Activated naive CD8-positive, alpha-beta T cell treated with anti-CD3 and anti-CD28 coated beads, Interleukin-2, amount 50 U/mL, for 24 hours (primary cell): ENCODE measurements around the gene IGFBP7.

Experiments used
- ATAC-seq: fragments of 150-1000 bp; cut with Tn5 transposase; one replicate; pipeline ENCODE4 v1.10.0; 2021
- DNase-seq: peaks from one replicate; pipeline ENCODE4 v3.0.0; 2021
- H3K27ac Mint-ChIP-seq: one replicate; pipeline ENCODE4 v1.8.0; 2021; ENCODE audit warnings: mild to moderate bottlenecking, mixed read lengths
- H3K27me3 Mint-ChIP-seq: one replicate; pipeline ENCODE4 v1.8.0; 2021; ENCODE audit warnings: mixed read lengths
- H3K36me3 Mint-ChIP-seq: one replicate; pipeline ENCODE4 v1.8.0; 2021; ENCODE audit warnings: low read depth, mixed read lengths
- H3K4me1 Mint-ChIP-seq: one replicate; pipeline ENCODE4 v1.8.0; 2021; ENCODE audit warnings: mixed read lengths
- H3K4me3 Mint-ChIP-seq: one replicate; pipeline ENCODE4 v1.8.0; 2021; ENCODE audit warnings: mild to moderate bottlenecking, moderate library complexity, mixed read lengths
- H3K9me3 Mint-ChIP-seq: one replicate; pipeline ENCODE4 v1.8.0; 2021; ENCODE audit warnings: mixed read lengths

Gene IGFBP7

DNA sequence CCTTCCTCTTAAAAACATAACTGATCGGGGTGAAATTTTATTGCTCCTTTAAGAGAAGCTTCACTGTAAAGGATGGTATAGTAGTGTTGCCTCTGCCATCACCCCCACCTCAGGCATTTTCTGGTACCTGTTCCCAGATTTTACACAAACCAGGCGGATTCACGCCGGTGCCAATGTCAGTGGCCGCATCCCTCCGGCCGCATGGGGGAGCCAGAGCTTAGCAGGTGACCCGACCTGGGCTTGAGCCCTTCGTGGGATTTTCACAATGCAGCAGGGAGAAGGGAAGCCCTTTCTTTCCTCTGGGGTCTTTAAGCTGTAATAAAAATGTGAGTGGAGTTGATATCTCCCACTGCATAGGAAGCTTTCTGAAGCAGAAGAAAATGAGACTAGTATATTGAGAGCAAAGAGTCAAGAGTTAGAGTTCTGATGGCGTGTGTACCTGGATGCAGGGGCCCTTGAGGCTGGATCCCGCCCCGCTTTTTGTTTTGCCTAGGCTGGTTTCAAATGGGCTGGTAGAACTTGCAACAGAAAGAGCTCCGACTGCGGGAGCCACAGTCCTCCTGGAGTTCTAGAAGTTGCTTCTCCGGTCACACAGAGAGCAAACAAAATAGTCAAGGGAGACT lies 72.1 kb downstream of the IGFBP7 start:
- no peaks in the 10 kb centered on the region for H3K4me1 Mint-ChIP-seq
- peak; percentile 52 for DNase-seq
- no peak overlapping the region for H3K4me3 Mint-ChIP-seq
- H3K27ac Mint-ChIP-seq = no peak overlapping the region
- ATAC-seq = no peak
- no peaks in the 10 kb centered on the region for H3K27me3 Mint-ChIP-seq
- H3K9me3 Mint-ChIP-seq = no peaks in the 10 kb centered on the region
- no peaks in the 10 kb centered on the region for H3K36me3 Mint-ChIP-seq

- Mint-ChIP-seq H3K9me3 (no peaks in the 10 kb centered on the region), H3K27ac (no peak overlapping the region), H3K27me3 (no peaks in the 10 kb centered on the region), H3K36me3 (peaks cover 20% of the 10 kb centered on the region), H3K4me3 (no peak overlapping the region), H3K4me1 (no peaks in the 10 kb centered on the region)
- DNase-seq = no peak
- ATAC-seq = no peak
Observed at GRCh38 chr4:57034520-57034919, 75.7 kb downstream of the IGFBP7 start.

GRCh38 chr4:57023104-57023503 lies 87.1 kb downstream of the IGFBP7 start:
- Mint-ChIP-seq H3K27me3 (no peaks in the 10 kb centered on the region), H3K4me1 (no peaks in the 10 kb centered on the region), H3K9me3 (no peaks in the 10 kb centered on the region), H3K4me3 (no peak overlapping the region), H3K27ac (no peak overlapping the region), H3K36me3 (peaks cover 68% of the 10 kb centered on the region)
- DNase-seq (no peak), ATAC-seq (no peak)

GRCh38 chr4:57020467-57021101 lies 89.6 kb downstream of the IGFBP7 start:
- DNase-seq = no peak
- H3K27ac Mint-ChIP-seq = no peak overlapping the region
- no peak for ATAC-seq
- no peak overlapping the region for H3K4me3 Mint-ChIP-seq
- H3K9me3 Mint-ChIP-seq = no peaks in the 10 kb centered on the region
- H3K27me3 Mint-ChIP-seq = no peaks in the 10 kb centered on the region
- peaks cover 68% of the 10 kb centered on the region for H3K36me3 Mint-ChIP-seq
- H3K4me1 Mint-ChIP-seq = no peaks in the 10 kb centered on the region

GRCh38 chr4:57018980-57019379 lies 91.2 kb downstream of the IGFBP7 start:
- ATAC-seq = no peak
- no peak for DNase-seq
- no peaks in the 10 kb centered on the region for H3K4me1 Mint-ChIP-seq
- H3K36me3 Mint-ChIP-seq = peaks cover 62% of the 10 kb centered on the region
- no peak overlapping the region for H3K27ac Mint-ChIP-seq
- no peaks in the 10 kb centered on the region for H3K9me3 Mint-ChIP-seq
- no peaks in the 10 kb centered on the region for H3K27me3 Mint-ChIP-seq
- H3K4me3 Mint-ChIP-seq = no peak overlapping the region

DNA sequence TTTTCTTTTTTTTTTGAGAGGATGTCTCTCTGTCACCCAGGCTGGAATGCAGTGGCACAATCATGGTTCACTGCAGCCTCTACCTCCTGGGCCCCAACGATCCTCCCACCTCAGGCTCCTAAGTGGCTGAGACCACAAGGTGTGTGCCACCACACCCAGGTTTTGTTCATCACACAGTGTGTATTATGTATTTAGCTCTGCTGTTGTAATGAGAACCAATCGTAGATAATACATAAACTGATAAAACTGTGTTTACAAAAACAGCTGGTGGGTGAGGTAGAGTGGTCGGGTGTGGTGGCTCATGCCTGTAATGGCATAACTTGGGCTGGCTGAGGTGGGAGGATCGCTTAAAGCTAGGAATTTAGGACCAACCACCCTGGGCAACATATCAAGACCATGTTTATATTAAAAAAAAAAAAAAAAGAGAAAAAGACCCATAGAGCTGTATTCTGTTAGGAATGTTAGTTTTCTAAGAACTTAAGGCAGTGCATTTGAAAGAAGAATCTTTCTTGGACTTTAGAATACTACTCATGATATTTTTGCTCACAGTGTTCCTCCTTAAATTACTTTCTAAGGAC lies 96.6 kb downstream of the IGFBP7 start:
- H3K9me3 Mint-ChIP-seq = no peaks in the 10 kb centered on the region
- H3K36me3 Mint-ChIP-seq = peaks cover 57% of the 10 kb centered on the region
- H3K27me3 Mint-ChIP-seq = no peaks in the 10 kb centered on the region

DNA sequence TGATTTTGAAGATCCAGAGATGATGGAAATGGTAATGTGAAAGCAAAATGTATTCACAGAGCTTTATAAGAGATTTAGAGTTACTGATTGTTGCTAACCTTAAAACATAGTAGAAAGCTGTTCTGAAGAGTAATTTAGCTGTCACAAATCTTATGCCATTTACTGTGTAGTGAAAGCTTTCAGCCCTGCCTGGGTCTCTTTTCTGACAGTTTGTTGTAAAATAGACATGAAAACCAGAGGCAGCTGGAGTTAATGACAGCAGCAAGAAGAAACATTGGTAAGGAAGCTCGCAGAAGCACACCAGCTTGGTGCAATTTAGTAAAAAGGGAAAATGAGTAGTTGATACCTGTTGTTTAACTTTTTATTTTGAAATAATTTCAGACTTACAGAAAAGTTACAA lies 110.4 kb downstream of the IGFBP7 start:
- H3K36me3 Mint-ChIP-seq = peaks cover 58% of the 10 kb centered on the region

More for the DNA sequence above, 96.6 kb downstream of the IGFBP7 start:
- DNase-seq (no peak), ATAC-seq (no peak)
- Mint-ChIP-seq H3K27ac (peak overlapping the region; percentile 45), H3K4me3 (no peak overlapping the region), H3K4me1 (no peaks in the 10 kb centered on the region)

GRCh38 chr4:56995525-56995924 lies 114.7 kb downstream of the IGFBP7 start:
- H3K4me1 Mint-ChIP-seq = peaks cover 10% of the 10 kb centered on the region
- peaks cover 70% of the 10 kb centered on the region for H3K36me3 Mint-ChIP-seq
- no peak overlapping the region for H3K27ac Mint-ChIP-seq
- DNase-seq = no peak
- H3K4me3 Mint-ChIP-seq = no peak overlapping the region
- no peaks in the 10 kb centered on the region for H3K9me3 Mint-ChIP-seq
- no peak for ATAC-seq
- no peaks in the 10 kb centered on the region for H3K27me3 Mint-ChIP-seq

More for the DNA sequence above, 110.4 kb downstream of the IGFBP7 start:
- ATAC-seq = no peak
- Mint-ChIP-seq H3K9me3 (no peaks in the 10 kb centered on the region), H3K27me3 (no peaks in the 10 kb centered on the region), H3K4me3 (no peak overlapping the region), H3K27ac (no peak overlapping the region), H3K4me1 (peaks cover 7% of the 10 kb centered on the region)
- no peak for DNase-seq

- H3K4me3 Mint-ChIP-seq = no peak overlapping the region
- H3K36me3 Mint-ChIP-seq = peaks cover 69% of the 10 kb centered on the region
- peak overlapping the region; percentile 61 for H3K27ac Mint-ChIP-seq
- H3K27me3 Mint-ChIP-seq = no peaks in the 10 kb centered on the region
- ATAC-seq = no peak
- no peaks in the 10 kb centered on the region for H3K9me3 Mint-ChIP-seq
- DNase-seq = no peak
- peaks cover 24% of the 10 kb centered on the region for H3K4me1 Mint-ChIP-seq
Observed at GRCh38 chr4:56990109-56990905, 119.9 kb downstream of the IGFBP7 start.

DNA sequence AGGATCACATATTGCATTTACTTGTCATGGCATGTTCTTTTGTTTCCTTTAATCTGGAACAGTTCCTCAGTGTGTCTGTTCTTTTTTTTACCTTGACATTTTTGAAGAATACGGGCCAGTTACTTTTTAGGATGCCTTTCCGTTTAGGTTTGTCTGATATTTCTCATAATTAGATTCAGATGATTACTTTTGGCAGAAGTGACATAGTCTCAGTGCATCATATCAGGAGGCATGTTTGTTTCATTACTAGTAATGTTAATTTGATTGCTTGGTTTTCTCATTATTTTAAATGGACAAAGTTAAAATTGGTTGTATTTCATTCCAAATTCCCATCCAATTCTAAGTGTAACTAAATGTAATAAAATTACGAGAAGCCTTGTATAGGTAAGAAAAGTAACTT lies 123.2 kb downstream of the IGFBP7 start:
- peaks cover 59% of the 10 kb centered on the region for H3K36me3 Mint-ChIP-seq
- no peaks in the 10 kb centered on the region for H3K27me3 Mint-ChIP-seq
- H3K4me3 Mint-ChIP-seq = no peak overlapping the region
- H3K27ac Mint-ChIP-seq = no peak overlapping the region
- no peaks in the 10 kb centered on the region for H3K9me3 Mint-ChIP-seq
- DNase-seq (no peak), ATAC-seq (no peak)
- peaks cover 48% of the 10 kb centered on the region for H3K4me1 Mint-ChIP-seq

- H3K36me3 Mint-ChIP-seq = peaks cover 59% of the 10 kb centered on the region
- no peaks in the 10 kb centered on the region for H3K9me3 Mint-ChIP-seq
- no peak for ATAC-seq
- H3K27me3 Mint-ChIP-seq = no peaks in the 10 kb centered on the region
- no peak overlapping the region for H3K27ac Mint-ChIP-seq
- no peak for DNase-seq
- H3K4me1 Mint-ChIP-seq = peaks cover 52% of the 10 kb centered on the region
- H3K4me3 Mint-ChIP-seq = no peak overlapping the region
Observed at GRCh38 chr4:56986192-56986591, 124.0 kb downstream of the IGFBP7 start.

DNA sequence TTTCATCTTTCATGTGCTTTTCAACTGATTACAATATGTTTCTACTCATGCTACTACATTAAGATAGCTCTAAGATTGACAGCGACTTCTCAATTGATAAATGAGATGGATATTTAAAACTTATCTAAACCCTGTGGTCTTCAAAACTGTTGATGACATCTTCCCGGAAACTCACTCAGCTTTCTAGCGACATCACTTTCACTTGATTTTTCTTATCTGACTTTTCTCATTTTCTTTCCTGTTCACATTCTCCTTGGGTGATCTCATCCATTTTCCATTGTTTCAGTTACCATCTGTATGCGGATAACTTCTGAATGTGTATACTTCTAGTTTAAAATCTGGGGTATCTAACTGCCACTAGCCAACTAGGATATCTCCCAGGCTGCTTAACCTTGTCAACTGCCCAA lies 128.4 kb downstream of the IGFBP7 start:
- Mint-ChIP-seq H3K27me3 (peaks cover 2% of the 10 kb centered on the region), H3K36me3 (peaks cover 48% of the 10 kb centered on the region), H3K4me3 (peak overlapping the region; percentile 100), H3K9me3 (no peaks in the 10 kb centered on the region), H3K4me1 (peaks cover 49% of the 10 kb centered on the region), H3K27ac (peak overlapping the region; percentile 73)
- DNase-seq = no peak
- no peak for ATAC-seq
